SH-SY5Y (cell line): Measurements from ENCODE around the gene SGSM1.

ENCODE experiments used
- GATA2 ChIP-seq: IDR thresholded peaks from 2 replicates; pipeline ENCODE4 v1.6.1; 2011; ENCODE audit warnings: mild to moderate bottlenecking, low read depth, low read length
- GATA3 ChIP-seq: IDR thresholded peaks from 2 replicates; pipeline ENCODE4 v1.6.1; 2011; ENCODE audit warnings: low read depth, mild to moderate bottlenecking, low read length, moderate library complexity

The SGSM1 gene

DNA sequence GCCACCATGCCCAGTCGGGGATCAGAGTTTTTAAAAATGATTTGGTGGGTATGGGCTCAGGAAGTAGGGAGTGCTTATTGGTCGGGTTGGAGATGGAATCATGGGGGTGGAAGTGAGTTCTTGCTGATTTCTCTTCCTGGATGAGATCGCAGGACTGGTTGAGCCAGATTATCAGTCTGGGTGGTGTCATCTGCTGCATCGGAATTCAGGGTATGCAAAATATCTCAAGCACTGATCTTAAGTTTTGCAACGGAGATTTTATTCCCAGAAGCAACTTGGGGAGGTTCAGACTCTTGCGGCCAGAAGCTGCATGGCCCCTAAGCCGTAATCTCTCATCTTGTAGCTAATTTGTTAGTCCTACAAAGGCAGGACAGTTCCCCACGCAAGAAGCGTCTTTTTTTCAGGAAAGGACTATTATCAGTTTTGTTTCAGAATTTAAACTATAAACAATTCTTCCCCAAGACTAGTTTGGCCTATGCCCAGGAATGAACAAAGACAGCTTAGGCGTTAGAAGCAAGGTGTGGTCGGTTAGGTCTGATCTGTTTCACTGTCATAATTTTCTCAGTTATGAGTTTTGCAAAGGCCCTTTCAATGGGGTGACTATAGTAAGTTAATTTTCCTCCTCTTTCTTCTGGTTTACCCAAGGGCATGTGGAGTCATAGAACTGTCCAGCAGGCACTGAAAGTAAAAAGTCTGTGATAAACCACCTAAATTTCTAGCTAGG, 30.1 kb upstream of the SGSM1 start:
- no peak for TF ChIP-seq GATA2
- TF ChIP-seq GATA3, result no peak

DNA sequence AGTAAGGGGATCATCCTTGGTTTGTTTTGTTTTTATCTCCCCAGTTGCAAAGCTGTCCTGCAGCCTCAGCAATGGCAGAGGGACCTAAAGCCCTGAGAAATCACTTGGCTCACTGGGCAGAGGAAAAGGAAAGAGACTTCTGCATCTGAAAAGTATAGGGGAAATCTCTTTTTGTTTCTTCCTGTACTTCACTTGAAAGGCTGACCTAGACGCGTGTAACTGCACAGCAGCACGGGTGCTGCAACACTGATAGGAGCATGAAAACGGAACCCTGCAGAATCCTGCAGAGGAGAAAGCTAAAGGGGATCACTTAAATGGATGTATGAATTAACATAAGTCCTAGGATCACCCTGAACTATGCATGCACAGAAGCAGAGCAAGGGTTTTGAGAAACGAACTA, 29.5 kb upstream of the SGSM1 start:
- no peak for TF ChIP-seq GATA2
- TF ChIP-seq GATA3, result no peak

DNA sequence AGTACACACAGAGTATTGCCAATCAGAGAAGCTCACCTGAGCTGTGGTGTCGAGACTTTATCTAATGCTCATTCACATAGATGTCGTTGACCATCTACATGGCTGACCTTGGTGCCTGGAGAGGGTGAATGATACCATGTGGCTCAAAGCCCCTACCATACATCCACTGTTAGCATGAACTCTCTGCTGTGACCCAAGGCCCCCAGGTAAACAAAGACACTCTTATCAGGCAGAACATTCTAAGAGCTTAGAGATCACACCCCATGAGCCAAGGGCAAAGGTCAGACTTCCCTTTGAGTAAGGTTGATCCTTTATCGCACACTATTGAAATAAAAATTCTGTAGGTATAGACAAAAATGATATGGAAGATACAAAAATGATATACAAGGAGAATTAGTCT, 16.5 kb upstream of the SGSM1 start:
- TF ChIP-seq GATA3 (no peak), GATA2 (no peak)

DNA sequence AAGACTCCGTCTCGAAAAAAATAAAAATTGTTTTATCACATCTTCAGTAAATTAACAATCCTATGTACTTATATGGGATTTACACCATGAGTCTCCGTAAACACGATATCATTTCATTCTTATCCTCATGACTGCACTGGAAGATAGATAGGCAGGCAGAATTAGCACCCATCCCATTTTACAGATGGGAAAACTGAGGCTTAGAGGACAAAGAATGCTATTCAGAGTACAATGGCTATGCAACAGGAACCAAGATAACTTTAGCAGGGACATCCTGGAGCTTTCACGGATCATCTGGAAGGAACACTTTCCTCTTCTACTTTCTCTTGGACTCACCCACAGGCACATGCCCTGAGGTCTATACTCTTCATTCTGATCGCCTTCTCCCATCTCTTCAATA, 14.6 kb upstream of the SGSM1 start:
- TF ChIP-seq GATA2, result no peak
- TF ChIP-seq GATA3, result no peak

DNA sequence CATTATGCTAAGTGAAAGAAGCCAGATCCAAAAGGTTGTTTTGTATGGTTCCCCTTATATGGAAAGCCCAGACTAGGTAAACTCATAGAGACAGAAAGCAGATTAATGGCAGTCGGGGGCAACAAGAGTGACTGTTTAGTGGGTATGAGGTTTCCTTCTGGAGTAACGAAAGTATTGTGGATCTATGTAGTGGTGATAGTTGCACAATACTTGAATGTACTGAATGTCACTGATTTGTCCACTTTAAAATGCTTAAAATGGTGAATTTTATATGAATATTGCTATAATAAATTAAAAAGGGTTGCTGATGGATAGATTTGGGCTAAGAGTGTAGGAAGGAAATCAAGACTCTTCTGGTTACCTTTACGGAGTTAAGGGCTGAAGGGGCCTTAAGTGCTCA, 10.0 kb upstream of the SGSM1 start:
- TF ChIP-seq GATA2 (no peak), GATA3 (no peak)

DNA sequence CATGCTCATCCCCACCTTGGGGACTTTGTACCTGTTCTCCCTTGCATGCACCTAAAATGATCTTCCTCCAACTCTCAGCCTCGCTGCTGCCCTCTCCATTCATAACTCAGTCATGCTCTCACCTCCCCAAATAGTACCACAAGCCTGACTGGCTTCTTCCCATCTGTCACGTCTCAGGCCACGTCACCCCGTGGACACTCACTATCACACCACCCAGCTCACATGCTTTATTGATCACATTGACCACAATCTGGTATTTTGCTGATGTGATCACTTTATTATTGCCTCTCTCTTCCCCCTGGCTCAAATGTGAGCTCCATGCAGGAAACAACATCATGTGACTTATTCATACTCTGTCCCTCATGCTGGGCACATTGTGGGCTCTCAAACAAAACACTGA, 9.2 kb upstream of the SGSM1 start:
- TF ChIP-seq GATA2 (no peak), GATA3 (no peak)

DNA sequence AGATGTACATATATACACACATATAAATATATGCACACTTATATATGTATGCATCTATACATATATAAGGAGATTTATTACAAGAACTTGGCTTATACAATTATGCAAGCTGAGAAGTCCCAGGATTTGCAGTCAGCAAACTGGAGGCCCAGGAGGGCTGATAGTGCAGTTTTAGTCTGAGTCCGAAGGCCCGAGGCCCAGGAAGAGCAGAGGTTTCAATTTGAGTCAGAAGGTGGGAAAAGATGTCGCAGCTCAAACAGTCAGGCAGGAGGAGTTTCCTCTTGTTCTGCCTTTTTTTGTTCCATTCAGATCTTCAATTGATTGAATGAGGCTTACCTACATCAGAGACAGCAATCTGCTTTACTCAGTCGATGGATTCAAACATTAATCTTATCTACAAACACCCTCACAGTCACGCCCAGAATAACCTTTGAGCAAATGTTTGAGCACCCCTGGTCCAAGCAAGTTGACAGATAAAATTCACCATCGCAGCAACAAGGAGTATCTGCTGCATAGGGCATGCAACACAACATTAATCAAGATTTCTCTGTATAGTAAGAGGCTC, 4.0 kb upstream of the SGSM1 start:
- TF ChIP-seq GATA3 (no peak), GATA2 (no peak)

DNA sequence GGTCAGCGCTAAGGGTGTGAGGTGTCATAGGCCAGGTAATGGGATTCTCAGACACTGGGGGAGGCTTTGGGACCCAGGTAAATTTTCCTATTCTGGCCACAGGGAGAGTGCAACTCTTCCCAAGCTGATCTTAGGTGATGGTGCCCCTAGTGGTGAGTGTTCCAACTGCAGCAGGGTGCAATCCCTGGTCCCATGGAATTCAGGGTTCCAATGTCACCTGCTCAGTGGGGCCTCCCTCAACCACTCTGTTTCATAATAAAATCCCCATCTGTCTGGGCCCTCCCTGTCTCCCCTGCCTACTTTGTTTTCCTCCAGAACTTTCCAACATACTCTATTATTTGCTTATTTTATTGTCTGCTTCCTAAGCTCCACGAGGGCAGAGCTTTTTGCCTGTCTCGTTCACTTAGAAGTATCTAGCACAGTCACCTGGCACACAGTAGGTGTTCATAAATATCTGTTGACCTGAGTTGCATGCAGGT, 2.9 kb upstream of the SGSM1 start:
- TF ChIP-seq GATA3 (no peak), GATA2 (no peak)

DNA sequence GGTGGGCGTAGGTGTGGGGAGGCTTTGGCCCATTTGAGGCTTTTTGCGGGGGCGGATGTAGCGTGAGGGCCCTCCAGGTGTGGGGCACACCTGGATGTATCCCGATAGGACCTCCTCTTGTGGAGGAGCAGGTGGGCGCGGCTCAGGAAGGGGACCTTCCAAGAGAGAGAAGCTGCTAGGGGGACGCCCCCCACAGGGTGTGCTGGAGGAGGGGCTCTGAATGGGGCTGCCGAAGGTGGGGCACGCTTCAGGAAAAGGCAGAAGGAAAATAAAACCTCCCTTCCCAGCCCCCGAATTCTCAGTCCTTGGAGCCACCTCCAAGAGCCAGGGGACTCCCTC, 621 bp downstream of the SGSM1 start:
- no peak for TF ChIP-seq GATA3
- TF ChIP-seq GATA2, result no peak

DNA sequence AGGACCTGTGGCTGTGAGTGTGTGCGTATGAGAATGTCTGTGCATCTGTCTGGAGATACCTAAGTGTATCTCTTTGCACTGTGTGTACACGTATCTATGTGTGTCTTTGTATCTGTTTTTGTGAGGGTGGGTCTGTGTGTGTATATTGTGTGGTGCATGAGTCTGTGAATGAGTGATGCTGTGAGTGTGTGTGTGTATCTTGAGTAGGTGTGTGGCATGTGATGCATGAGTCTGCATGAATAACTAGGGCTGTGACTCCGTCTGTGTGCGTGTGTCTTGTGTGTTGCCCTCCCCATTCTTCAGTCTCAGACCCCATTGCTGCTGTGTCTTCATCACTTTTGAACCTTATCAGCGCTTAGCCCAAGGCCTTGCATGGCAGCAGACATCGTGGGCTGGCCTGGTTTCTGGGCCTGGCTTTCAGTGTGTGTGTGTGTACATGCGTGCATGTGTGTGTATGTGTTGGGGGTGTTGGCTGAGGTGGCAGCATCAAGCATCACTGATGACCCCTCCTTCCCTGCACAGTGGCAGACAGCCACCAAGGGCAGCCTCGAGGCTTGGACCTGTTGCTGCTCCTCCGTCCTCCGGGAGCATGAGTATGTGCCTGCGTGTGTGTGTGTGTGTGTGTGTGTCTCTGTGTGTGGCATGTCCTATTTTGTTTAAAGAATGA, 1.4 kb downstream of the SGSM1 start:
- TF ChIP-seq GATA3 (no peak), GATA2 (0 out of 2 replicates have a peak, but pooled peaks have one; percentile 6)

DNA sequence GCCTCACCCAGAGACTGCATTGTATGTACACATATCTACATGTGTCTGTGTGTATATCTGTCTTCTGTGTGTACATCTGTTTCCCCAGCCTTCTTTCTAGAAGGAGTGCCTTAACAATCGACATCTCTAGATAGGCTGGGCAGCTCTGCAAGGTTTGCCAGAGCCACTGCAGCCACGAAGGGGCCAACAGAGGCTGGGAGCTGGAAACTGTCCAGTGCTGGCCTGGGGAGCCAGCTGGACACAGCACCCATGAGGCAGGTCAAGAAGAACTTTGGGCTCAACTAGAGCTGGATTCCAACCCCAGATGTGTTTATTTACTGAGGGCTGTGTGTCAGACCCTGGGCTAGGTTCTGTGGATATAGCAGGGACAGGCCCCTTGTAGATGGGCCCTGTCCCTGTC, 3.3 kb downstream of the SGSM1 start:
- no peak for TF ChIP-seq GATA2

DNA sequence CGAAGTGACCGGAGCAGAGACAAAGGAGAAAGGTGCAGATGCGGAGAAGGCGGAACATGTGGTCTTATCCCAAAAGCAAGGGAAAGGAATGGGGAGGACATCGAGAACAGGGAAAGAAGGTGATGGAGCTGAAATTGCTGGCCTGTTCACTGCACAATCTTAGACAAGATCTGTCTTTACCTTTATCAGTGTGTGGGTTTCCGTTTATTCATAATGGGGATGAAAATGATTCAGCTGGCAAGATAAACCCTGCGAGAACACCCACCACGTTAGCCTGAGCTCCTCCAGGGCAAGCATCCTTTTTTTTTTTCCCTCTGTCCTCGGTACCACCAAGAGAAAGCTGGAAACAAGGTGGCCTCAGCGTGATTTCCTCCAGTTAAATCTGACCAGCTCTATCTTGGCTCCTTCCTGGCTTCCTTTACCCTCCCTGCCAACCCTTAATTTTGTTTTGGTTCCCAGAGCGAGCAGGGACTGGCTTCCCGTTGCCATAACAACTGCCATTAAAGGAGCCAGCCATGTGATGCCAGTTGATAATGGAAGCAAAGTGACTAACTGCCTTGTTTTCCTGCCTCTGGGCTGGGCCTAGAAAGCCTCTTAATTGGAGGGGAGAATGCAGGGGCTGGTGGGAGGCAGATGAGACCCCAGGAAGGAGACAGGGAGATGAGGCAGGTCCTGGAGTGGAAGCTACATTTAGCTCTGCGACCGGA, 4.2 kb downstream of the SGSM1 start:
- TF ChIP-seq GATA3, result peak; percentile 76
- TF ChIP-seq GATA2, result peak; percentile 95

DNA sequence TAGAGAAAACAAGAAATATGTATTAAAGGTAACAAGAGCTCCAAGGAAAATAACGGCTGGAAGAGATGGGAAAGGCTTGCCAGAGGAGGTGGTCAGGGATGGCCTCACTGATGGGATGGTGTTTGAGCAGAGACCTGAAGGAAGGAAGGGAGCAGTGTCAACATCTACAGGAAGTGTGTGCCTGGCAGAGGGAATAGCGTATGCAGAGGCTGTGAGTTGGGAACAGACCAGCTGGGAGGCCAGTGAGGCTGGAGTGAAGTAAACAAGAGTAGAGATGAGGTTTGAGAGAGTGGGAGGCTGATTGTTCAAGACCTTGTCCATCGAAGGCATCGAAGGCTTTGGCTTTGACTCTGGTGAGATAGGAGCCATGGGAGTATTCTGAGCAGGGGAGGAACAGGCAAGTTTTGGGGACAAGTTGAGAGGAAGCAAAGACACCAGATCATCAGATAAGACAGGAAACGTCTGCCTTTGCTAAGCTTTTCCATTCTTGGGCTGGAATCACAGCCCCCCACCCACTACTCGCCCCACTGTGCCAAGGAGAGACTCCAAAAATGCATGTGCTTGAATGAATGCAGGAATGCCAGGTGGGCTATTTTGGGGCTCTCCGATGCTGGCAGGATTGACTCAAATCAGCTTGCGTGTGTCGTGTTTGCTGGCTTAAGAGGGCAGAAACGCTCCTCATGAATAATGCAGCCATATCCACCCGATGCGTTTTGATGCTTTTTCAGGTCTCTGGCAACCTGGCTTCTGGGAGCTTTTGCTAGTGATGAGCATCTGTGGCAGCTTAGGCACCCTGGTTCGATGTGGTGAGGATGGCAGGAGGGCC, 7.2 kb downstream of the SGSM1 start:
- TF ChIP-seq GATA2 (peak; percentile 17; the same call in 1 of the 2 replicates), GATA3 (no peak)
